ENCODE results near the gene RNF181. TPM values are rescaled to one million over a fixed set of nuclear protein-coding genes. Genes with fewer than 3 reads are reported as not detected.

The RNF181 gene
- total RNA-seq, 1 experiment from 2014 or later, result 96.7 TPM

GRCh38 chr2:85600235-85600575 lies 4.7 kb downstream of the RNF181 start:
- POLR2A ChIA-PET (ENCODE audit: unreplicated experiment), result interaction anchor here (0.8 kb wide), 1 partner anchor 40 kb away, joined by 4 read pairs; no protein-coding TSS in a partner anchor
- intact Hi-C loops (cut with micrococcal nuclease; ENCODE audit: unreplicated experiment), result loop anchor here (5.0 kb wide), 1 partner anchor 38 kb away; the partner anchor contains the start of gene GGCX
- no peak for DNase-seq
- peaks cover 50% of the 10 kb centered on the region for H3K79me2 ChIP-seq (ENCODE audit: low read depth)
- TF ChIP-seq CTCF (conservative IDR thresholded peaks at IDR 0.05) (no peak), EZH2 (IDR thresholded peaks at IDR 0.05; ENCODE audit: low read depth) (no peak)
- H3K4me3 ChIP-seq, result no peak overlapping the region
- no peak overlapping the region for H2AFZ ChIP-seq
- no peak overlapping the region for H3K4me2 ChIP-seq
- peaks cover 14% of the 10 kb centered on the region for H3K36me3 ChIP-seq (ENCODE audit: low read depth)
- H3K27ac ChIP-seq, result no peak overlapping the region
- H3F3A ChIP-seq (ENCODE audit: insufficient read depth, low read depth), result peaks cover 22% of the 10 kb centered on the region
- H4K20me1 ChIP-seq (ENCODE audit: insufficient read depth), result no peaks in the 10 kb centered on the region
- no peaks in the 10 kb centered on the region for H3K9me3 ChIP-seq (ENCODE audit: insufficient read depth, low read depth)
- BruUV-seq (replicated peaks), result no TSS peak
- CTCF ChIA-PET, result no interaction called here
- H3K9me2 ChIP-seq (ENCODE audit: insufficient read depth), result no peaks in the 10 kb centered on the region
- H3K27me3 ChIP-seq (ENCODE audit: insufficient read depth, low read depth), result no peaks in the 10 kb centered on the region
- H3K4me1 ChIP-seq (replicated peaks; ENCODE audit: insufficient read depth), result peaks cover 30% of the 10 kb centered on the region

- no peak overlapping the region for H3K27ac ChIP-seq
- no peak for DNase-seq
- peaks cover 39% of the 10 kb centered on the region for H3K4me1 ChIP-seq (replicated peaks; ENCODE audit: insufficient read depth)
- TSS peak; percentile 10 for BruUV-seq (replicated peaks)
- TF ChIP-seq CTCF (conservative IDR thresholded peaks at IDR 0.05), result no peak
- TF ChIP-seq EZH2 (IDR thresholded peaks at IDR 0.05; ENCODE audit: low read depth), result no peak
- H3K9me2 ChIP-seq (ENCODE audit: insufficient read depth), result no peaks in the 10 kb centered on the region
- intact Hi-C loops (cut with micrococcal nuclease; ENCODE audit: unreplicated experiment), result loop anchor here (5.0 kb wide), 1 partner anchor 39 kb away; the partner anchor contains the start of gene GGCX
- H3K4me2 ChIP-seq, result peak overlapping the region; percentile 82
- peak overlapping the region; percentile 59; the same call in 1 of the 2 replicates for H3K4me3 ChIP-seq
- H3K9me3 ChIP-seq (ENCODE audit: insufficient read depth, low read depth), result no peaks in the 10 kb centered on the region
- POLR2A ChIA-PET (ENCODE audit: unreplicated experiment), result interaction anchor here (0.7 to 0.8 kb wide), 2 partner anchors 41 to 98 kb away, joined by 3 to 4 read pairs; no protein-coding TSS in a partner anchor
- H3F3A ChIP-seq (ENCODE audit: insufficient read depth, low read depth), result peaks cover 32% of the 10 kb centered on the region
- no peak overlapping the region for H2AFZ ChIP-seq
- peaks cover 54% of the 10 kb centered on the region for H3K79me2 ChIP-seq (ENCODE audit: low read depth)
- no peaks in the 10 kb centered on the region for H4K20me1 ChIP-seq (ENCODE audit: insufficient read depth)
- CTCF ChIA-PET, result no interaction called here
- H3K27me3 ChIP-seq (ENCODE audit: insufficient read depth, low read depth), result no peaks in the 10 kb centered on the region
- H3K36me3 ChIP-seq (ENCODE audit: low read depth), result peaks cover 24% of the 10 kb centered on the region
Measured at GRCh38 chr2:85600951-85601770, 5.6 kb downstream of the RNF181 start.

- Histone ChIP-seq H3K4me2 (peak overlapping the region; percentile 82), H3K79me2 (ENCODE audit: low read depth) (peaks cover 49% of the 10 kb centered on the region), H3K9me2 (ENCODE audit: insufficient read depth) (no peaks in the 10 kb centered on the region), H3F3A (ENCODE audit: insufficient read depth, low read depth) (peaks cover 39% of the 10 kb centered on the region), H3K9me3 (ENCODE audit: insufficient read depth, low read depth) (no peaks in the 10 kb centered on the region), H3K4me3 (peak overlapping the region; percentile 59; the same call in 1 of the 2 replicates), H4K20me1 (ENCODE audit: insufficient read depth) (no peaks in the 10 kb centered on the region), H3K27ac (no peak overlapping the region), H3K4me1 (replicated peaks; ENCODE audit: insufficient read depth) (peaks cover 39% of the 10 kb centered on the region), H3K36me3 (ENCODE audit: low read depth) (peaks cover 21% of the 10 kb centered on the region), H3K27me3 (ENCODE audit: insufficient read depth, low read depth) (no peaks in the 10 kb centered on the region), H2AFZ (peak overlapping the region; percentile 43; the same call in 1 of the 2 replicates)
- no TSS peak for BruUV-seq (replicated peaks)
- TF ChIP-seq CTCF (conservative IDR thresholded peaks at IDR 0.05), result no peak
- no peak for TF ChIP-seq EZH2 (IDR thresholded peaks at IDR 0.05; ENCODE audit: low read depth)
- CTCF ChIA-PET, result no interaction called here
- POLR2A ChIA-PET (ENCODE audit: unreplicated experiment), result interaction anchor here (0.7 kb wide), 1 partner anchor 97 kb away, joined by 3 read pairs; no protein-coding TSS in a partner anchor
- no peak for DNase-seq
- intact Hi-C loops (cut with micrococcal nuclease; ENCODE audit: unreplicated experiment), result loop anchor here (1.0 to 5.0 kb wide), 4 partner anchors 9 to 183 kb away; partner anchors contain the start of genes GGCX, SH2D6 and VAMP8
Measured at GRCh38 chr2:85601771-85602475, 6.4 kb downstream of the RNF181 start.
